Activated CD4-positive, alpha-beta T cell treated with anti-CD3 and anti-CD28 coated beads, Interleukin-2, Interleukin-6, amounts not matched to agents 100 ng/mL and 50 ng/mL, durations not matched to agents 16 hours and 8 hours (primary cell): Measurements from ENCODE around the gene CAMTA1.

ENCODE experiments used
- DNase-seq: peaks from one replicate; pipeline ENCODE4 v3.0.0-alpha.2; 2020

Gene CAMTA1

DNA sequence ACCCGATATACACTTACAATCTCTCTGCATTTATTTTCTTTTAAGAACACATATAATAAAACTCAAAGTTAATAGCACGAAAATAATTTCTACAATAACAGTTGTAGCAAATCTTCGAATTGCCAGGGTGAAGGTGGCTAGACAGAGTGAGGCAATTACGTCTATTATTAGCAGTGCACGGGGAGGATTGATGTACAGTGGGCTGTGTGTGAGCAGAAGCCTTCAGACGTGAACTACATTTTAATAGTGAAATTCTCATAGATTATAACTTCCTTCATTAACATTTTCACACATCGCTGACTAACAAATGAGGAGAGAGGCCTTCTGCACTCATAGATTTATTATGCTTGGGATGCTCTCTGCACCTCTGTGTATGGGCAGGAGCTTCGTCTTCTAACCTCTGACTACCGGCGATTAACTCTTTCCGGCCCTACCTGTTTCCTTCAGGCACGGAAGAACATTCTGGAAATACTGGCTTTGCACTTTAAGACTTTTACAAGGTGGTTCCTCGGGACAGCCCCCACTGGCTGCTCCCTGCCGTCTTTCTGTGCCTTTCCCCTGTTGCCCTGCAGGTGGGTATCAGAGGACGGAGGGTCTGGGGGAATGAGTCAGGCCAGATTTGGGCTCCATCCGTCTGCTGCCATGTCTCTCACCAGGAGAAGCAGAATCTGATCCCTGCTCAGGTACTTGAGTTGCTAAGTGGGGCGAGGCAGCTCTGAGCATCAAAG is 200.5 kb downstream of the CAMTA1 start:
- no peak for DNase-seq

DNA sequence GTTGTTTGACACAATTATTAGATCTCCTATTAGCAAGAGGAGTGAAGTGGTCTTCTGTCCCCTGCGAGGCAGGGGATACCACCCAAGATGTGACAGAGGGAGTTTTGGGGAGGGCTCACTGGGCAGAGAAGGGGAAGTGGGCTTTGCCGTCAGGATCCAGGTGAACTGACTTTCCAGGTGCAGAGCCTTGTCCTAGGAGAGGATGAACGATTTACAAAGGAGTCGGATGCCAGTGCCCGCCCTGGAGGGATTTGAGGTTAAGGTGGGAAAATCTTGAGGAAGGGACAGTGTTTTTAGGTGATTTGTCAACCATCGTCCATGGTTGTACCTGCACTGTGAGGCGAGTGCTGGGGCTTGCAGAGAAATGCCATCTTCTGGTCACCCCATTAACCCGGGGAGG is 201.0 kb downstream of the CAMTA1 start:
- no peak for DNase-seq

DNA sequence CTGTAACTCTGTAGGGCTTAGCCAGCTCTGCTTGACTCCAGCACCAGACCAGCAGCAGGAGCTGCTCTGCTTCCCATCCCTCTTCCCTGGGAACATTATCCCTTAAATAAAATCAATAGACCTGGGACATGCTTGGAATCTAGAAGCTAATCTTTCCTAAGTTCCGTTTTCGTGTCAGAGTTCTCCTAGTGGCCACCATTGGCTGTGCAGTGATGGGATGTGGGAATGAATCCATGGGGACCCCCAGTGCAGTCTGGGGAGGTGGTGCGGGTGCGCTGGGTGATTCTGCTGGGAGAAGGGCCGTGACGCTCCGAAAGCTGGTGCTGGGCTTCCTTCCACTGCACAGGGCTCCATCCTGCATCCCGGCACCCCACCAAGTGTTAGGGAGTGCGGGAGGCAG is 202.7 kb downstream of the CAMTA1 start:
- DNase-seq, result no peak

DNA sequence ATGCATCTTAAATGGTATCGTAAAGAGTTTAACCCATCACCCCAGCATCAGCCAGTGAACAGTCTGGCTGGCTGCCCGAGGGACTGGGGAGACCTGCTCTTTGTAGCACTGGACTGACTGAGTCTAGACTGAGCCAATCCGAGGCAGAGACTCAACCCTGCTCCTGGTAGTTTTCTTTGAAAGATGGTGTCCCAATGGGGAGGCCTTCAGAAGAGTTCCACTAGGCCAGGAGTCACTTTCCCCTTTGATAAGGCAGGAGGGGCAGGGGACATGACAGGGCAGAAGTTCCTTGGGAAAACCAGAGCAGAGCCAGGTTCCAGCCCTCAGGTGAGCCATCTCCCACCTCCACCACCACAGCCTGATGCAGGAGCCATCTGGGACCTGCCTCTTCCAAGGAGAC is 203.5 kb downstream of the CAMTA1 start:
- DNase-seq, result no peak

DNA sequence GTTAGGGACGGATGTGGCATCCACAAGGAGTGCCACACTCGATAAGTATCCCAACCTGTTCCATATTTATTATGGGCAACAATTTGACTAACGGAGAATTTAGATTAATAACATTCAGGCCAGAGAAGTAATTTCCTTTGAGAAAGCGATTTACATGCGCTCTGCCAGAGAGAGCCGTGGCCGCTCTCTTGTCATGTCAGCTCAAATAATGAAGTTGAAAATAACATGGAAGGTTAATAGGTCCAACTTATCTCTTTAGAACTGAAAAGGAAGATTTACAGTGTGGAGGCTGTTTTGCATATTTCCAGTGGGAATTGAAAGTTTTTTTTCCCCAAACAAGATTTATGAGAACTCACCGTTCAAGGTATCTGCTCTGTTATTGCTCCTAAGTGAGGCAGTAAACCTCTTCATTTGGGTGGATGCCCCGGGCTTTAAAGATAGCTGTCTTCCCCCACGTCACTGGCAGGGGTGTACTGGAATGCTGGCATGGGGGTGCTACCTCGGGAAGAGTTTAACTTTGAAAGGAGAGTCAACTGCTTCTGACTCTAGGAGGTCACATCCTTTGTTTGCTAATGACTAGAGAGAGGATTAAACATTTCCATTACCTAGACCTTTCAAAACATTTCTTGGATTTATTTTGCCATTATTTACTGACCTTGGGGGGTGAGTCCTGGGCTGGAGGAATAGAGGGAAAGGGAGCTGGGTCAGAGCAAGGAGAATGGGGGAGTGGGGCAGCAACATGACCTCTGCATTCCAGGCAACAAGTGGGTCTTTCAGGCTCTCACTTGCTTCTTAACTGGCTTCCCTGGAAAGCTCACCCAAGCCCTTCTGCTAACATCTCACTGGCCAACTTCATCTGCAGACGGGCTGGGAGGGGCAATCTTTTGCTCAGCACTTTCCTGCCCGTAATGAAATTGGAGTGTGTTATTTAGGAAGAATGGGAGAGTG is 204.2 kb downstream of the CAMTA1 start:
- no peak for DNase-seq

DNA sequence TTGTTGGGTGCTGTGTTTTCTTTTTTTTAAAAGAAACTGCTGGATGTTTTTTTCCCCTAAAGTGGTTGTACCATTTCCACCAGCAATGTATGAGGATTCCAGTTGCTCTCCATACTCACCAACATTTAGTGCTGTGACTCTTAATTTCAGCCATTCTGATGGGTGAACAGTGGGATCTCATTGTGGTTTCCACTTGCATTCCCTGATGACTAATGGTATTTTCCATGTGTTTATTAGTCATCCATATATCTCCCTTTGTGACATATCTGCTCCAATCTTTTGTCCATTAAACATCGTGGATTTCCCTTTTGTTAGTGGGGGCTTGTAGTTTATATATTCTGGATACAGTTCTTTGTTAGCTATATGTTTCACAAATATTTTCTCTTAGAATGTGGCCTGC is 206.0 kb downstream of the CAMTA1 start:
- no peak for DNase-seq

DNA sequence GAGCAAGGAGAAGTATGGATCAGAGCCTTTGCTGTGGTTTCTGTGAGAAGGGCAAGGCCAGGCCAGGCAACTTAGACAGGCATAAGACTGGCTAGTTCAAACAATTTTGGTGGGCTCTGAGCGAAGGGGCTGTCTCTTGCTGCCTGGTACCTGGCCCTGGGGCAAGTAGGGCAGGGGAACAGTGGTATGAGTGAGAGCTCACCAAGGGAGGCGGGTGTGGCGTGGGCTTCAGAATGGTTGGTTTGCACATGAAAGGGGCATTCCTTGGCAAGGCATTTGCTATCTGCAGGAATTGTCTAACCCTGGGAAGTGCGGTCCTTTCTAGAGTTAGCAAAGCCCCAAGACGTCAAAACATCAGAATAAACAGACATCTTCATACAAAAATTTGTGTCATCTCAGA is 210.5 kb downstream of the CAMTA1 start:
- no peak for DNase-seq

DNA sequence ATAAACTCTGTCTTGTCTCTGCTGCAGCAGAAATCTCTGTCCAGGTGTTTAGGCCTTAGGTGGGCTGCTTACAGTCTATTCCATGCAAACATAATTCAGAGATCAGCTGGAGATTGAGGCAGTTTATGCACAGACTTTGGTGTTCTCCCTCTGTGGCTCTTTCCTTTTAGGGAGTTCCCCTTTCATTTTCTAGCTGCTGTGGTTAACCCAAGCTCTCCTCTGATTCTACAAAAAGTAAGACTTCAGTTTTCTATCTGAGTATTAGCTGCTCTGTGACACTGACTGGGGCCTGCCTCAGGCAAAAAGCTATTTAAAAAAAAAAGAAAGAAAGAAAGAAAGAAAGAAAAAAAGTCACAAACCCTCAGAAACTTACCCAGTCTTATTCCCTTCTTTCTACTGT is 211.1 kb downstream of the CAMTA1 start:
- peak; percentile 40 for DNase-seq

DNA sequence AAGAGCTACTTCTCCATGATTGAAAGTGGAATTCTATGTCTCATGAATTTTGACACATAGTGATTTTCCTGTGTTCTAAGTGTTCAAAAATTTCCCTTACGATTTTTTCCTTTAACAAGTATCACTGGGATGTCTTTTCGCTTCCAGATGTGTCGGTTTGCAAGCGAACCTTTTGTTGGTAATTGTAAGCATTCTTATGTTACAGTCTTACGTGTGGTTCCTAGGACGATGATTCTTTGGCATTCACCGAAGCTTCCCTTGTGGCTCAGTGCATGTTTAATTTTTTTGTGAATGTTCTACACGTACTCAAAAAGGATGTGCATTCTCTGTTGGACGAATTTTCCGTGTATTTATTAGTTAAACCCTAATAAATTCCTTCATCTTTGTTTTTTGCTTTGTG is 211.6 kb downstream of the CAMTA1 start:
- DNase-seq, result no peak

DNA sequence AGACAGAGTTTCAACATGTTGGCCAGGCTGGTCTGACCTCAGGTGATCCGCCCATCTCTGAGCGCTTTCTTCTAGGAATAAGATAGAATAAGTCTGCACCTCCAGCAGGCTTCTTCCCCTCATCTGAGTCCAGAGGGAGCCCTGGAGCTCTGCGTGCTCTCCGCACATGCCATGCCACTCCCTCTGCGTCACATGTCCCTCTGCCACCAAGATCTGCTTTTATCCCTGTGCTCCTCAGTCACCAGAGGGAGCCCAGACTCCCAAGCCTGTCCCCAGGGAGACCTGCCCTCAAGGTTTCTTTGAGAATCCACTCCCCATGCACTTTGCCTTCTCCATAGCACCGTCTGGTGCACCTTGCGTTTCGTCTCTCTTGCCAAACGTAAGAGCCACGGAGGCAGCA is 213.0 kb downstream of the CAMTA1 start:
- no peak for DNase-seq

DNA sequence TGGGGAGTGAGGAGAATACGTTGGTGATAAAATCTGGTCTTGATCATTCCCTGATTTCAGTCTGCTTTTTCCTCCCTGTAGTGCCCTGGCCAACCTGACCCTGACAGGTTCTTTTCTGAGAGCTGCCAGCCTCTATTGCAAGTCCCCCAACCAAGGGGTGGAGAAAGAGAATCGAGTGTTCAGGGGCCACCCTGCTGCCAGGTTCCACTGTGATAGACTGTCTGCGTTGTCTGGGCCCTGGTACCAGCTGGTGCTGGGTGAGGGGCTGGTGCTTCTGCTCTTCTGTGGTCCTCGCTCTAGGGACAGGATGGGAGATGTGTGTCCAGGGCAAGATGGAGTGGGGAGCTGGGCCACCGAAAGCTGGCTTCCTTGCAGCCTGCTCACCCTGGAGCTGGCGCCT is 214.6 kb downstream of the CAMTA1 start:
- DNase-seq, result no peak

DNA sequence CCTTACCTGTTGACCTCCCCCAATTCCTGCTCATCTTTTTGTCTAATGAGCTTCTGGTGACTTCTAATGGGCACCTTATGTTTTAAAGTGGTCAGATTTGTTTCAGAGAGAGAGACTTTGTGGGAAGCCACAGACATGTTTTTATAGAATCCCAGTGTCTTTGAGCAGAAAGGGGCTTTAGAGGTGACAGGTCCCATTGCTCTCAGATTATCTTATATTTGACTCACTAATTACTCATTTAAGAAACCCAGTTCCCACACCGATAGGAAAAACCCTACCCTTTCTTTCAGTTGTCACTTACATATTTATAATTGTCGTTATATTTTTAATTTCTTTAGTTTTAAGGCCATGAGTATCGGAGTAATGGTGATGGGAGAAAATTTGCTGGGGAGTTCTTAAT is 215.5 kb downstream of the CAMTA1 start:
- DNase-seq, result peak; percentile 11

DNA sequence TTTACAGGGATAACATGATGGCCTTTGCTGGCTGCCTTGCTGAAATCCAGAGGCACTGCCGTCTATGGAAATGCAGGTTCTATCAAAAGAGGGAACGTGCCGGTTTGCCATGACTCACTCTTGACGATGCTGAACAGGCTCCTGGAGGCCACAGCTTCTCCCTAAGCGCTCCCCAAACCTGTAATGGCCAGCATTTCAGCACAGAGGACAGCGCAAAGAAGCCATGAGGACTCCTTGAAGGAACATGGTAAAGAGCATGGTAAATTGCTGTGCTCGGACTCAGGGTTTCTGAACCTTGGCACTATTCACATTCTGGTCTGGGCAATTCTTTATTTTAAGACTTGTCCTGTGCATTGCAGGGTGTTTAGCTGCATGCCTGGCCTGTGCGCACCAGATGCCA is 217.5 kb downstream of the CAMTA1 start:
- DNase-seq, result no peak

DNA sequence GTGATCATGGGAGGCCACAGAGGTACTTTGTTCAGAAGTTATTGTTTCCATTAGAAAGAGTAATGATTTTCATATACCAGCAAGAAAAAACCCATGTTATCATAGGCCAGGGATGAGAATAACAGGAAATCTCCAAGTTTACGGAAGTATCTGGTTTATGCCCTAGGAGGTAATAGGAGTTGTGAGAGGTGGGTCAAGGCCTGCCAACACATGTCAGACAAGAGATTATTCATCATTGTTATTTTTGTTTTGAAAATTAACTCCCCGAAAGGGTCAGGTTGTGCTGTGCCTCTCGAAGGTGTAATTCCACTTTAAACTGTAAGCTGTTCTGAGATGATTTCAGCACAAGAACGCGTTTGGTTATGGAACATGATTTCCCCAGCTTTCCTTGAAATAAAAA is 218.4 kb downstream of the CAMTA1 start:
- DNase-seq, result no peak

DNA sequence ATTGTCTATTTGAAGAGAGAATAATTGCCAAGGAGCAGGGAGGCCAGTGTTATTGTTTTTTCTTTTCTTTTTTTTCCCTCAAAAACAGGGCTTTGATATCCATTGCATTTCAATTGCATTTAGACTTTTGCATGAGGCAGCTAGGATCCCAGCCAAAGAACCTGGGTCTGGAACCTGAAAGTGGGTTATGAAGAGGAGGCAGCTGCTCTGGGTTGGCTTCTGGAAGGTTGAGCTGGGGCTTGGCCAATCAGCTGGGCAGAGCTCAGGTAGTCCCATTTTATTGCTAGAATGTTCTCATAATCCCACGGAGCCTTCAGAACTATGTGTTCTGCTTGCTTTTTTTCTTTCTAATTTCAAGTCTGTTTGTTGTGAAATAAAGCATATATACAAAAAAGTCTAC is 218.9 kb downstream of the CAMTA1 start:
- no peak for DNase-seq

DNA sequence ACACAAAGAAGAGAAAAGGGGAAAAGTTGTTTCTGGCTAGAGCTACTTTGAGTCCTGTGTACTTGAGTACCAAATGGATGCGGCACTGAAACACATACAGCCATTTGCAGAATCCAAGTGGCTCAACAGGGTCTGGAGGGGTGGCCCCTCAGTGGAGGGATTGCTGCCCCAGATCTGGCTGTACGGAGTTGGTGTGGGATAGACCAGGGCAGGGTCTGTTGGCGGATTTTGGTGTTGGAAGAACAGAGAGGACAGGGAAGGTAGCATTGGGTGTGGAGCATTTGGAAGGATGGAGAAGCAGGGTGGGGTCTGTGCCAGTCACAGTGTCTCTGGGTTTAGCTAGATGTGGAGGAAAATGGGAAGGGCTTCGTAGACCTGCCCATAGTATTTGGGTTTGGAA is 220.5 kb downstream of the CAMTA1 start:
- DNase-seq, result no peak

DNA sequence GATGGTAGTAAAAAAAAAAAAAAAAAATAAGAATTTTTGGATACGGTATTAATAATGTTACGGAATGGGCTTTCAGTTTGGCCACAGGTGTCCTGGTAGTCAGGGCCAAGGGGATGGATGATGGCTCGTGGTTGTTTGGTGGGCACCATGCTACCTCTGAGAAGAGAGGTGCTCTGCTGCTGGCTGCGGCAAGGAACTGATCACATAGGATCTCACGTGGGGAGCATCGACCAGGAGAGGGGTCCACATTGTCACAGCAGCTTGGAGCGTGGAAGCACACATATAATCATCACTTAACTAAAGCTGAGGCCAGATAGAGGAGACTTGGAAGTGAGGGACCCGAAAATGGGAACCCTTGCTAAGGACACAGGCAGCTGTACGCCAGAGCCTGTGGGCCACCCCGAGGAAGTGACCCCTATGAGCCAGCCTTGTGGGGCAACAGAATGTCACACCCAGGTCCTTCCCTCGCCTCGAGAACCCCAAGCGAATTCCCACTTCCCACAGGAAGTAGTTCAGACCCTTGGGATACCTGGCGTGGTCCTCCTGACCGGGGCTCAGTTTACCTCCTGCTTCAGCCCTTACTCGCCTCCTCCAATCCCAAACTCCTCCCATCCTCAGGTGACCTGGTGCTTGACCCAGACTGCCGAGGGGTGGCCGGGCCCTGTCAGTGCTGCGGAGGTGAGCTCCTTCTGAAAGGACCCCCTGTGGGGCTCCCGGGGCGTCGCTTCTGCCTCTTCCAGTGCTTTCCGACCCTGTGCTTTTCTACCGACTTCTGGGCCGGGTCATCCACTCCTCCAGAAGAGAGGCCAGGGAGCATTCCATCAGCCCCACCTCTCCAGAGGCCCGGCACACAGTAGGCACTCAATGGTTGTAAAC is 222.0 kb downstream of the CAMTA1 start:
- DNase-seq, result no peak

DNA sequence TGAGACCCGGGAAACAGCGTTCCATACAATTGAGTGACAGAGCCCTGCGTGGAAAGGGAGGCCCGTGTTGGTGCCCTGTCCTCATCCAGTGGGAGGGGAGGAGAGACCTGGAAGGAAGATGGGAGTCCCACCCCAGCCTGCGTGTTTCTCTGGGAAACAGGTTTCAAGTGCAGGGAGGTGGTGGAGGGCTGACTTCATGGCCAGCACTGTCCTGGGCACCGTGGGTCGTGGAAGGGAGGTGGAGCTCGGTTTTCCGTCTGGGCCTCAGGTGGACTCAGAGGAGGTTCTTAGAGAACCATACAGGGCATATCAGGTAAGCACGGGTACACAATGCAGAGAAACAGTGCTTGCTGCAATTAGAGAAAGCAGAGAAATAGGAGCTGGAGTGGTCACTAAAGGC is 222.6 kb downstream of the CAMTA1 start:
- DNase-seq, result no peak

DNA sequence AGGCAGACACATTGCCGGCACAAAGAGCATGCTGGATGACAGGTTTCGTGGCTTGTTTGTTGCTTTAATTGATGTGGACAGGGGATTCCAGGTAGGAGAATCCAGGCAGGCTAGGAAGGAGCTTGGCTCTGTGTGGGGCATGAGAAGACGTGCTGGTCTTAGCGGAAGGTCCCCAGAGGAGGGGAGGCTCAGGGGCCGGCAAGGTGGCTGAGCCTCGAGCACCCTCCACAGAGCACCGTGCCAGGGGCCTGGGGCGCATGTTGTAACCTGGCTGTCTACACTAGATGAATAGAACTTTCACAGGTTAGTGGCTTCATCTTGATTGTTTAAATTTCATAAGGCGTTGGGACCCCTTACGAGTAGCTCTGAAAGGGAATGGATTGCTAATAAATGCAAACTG is 223.1 kb downstream of the CAMTA1 start:
- DNase-seq, result no peak

DNA sequence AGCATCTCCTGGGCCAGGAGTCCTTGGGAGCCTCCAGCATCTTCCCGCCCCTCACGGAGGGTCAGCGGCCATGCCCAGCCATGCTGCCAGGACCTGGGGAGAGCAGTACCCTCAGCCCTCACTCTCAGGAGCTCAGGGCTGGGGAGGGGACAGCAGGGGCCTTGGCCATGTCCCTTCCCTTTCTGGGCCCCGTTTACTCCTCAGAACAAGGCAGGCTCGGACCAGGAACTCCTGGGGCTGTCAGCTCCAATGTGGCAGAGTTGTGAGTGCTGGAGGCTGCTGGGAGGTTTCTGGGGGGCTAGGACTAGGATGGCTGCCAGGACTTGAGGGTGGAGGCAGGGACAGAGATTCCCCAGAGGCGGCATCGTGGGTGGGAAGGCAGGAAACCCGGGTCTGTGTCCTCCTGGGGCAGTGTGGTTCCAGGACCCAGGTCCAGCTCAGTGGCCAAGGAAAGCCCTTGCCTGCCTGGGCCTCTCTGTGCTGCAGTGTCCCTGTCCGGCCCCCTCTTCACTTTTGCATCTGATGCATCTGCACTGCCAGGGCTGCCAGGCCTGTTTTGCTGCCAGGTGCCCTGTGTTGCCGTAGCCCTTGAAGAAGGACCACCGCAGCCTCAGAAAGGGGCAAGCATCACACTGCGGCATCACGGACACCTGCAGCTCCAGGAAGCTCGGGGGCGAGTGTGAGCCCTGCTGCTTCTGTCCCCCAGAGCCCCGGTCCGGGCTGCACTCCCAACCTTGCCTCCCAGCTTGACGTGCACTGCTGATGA is 223.9 kb downstream of the CAMTA1 start:
- DNase-seq, result no peak

DNA sequence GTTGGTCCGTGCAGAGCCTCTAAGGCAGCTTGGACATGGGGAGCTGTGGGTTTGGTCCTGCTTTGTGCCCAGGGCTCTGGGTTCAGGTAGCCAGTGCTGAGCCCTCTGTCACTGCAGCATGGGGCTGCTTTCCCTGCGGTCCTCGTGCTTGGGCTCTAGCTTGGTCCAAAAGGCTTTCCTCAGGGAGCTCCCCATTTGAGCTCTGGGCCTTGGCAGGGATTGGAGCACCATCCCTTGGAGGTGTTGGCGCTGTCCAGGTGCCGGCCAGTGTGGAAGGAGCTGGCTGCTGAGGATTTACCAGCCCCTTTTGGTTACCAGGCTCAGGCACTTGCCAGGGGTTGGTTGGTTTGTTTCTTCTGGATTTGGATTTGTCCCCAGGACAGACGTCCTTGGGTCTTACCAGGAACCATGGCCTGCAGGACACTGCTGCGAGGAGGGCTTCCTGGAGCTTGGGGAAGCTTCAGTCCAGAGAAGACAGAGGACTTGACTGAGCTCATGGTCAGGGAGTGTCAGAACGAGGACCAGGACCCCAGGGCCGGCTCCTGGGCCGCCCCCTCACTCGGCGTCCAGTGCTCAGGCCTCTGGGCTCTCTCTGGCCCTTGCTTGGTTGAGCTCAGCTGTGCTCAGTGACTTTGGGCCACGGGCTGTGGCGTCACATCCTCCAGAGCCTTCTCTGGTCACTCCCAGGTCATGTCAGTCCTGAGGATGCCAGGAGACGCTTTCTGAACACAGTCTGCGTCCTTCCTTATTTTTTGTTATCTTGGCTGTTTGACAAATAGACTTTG is 224.7 kb downstream of the CAMTA1 start:
- no peak for DNase-seq
